Activated naive CD8-positive, alpha-beta T cell (primary cell): Measurements from ENCODE around the gene CEMIP.

Source experiments
- H3K27ac Mint-ChIP-seq: one replicate; pipeline ENCODE4 v1.8.0; 2021; ENCODE audit warnings: mixed read lengths
- H3K27me3 Mint-ChIP-seq: one replicate; pipeline ENCODE4 v1.8.0; 2021; ENCODE audit warnings: mixed read lengths
- H3K36me3 Mint-ChIP-seq: one replicate; pipeline ENCODE4 v1.8.0; 2021; ENCODE audit warnings: mixed read lengths
- H3K4me1 Mint-ChIP-seq: one replicate; pipeline ENCODE4 v1.8.0; 2021; ENCODE audit warnings: low read depth, mixed read lengths
- H3K4me3 Mint-ChIP-seq: one replicate; pipeline ENCODE4 v1.8.0; 2021; ENCODE audit warnings: mild to moderate bottlenecking, mixed read lengths
- H3K9me3 Mint-ChIP-seq: one replicate; pipeline ENCODE4 v1.8.0; 2021; ENCODE audit warnings: low read depth, mixed read lengths

The CEMIP gene

DNA sequence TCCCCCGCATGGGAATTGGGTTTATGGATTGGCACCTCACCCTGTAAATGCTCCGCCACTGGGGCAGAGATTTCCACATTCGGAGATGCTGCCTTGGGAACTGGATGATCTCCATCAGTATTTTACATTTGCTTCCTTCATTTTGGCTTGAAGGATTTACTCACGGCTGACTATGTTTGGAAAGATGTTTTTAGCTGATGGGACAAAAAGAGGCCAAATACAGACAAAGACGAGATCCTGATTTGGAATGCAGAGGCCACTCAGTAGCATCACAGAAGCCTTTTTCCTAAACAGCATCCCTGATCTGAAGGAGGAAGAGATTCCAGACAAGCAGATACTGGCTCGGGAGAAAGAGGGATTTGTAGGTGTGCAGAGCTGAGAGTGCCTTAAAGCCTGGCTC is 133.5 kb downstream of the CEMIP start:
- H3K4me3 Mint-ChIP-seq: no peak overlapping the region
- no peak overlapping the region for H3K27ac Mint-ChIP-seq
- peaks cover 12% of the 10 kb centered on the region for H3K36me3 Mint-ChIP-seq
- no peaks in the 10 kb centered on the region for H3K9me3 Mint-ChIP-seq
- H3K27me3 Mint-ChIP-seq: no peaks in the 10 kb centered on the region
- no peaks in the 10 kb centered on the region for H3K4me1 Mint-ChIP-seq

DNA sequence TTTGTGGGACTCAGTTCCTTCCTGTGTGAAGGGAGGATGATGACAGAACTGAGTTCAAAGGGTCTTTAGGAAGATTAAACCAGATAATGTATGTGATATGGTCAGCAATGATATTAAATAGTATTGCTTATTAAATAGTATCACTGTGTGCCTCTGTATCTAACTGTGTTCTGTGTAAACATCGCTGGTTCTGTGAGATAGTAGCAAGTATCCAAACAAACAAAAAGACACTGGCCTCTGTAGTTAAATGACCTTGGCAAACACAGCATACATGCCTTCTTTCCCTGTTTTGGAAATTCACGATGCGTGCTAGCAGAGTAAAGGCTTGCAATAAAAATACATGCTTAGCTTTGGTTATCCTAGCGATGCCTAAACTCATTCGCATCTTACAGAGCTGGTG is 134.4 kb downstream of the CEMIP start:
- H3K27me3 Mint-ChIP-seq: no peaks in the 10 kb centered on the region
- peaks cover 12% of the 10 kb centered on the region for H3K36me3 Mint-ChIP-seq
- no peak overlapping the region for H3K4me3 Mint-ChIP-seq
- no peaks in the 10 kb centered on the region for H3K4me1 Mint-ChIP-seq
- no peaks in the 10 kb centered on the region for H3K9me3 Mint-ChIP-seq
- H3K27ac Mint-ChIP-seq: no peak overlapping the region

DNA sequence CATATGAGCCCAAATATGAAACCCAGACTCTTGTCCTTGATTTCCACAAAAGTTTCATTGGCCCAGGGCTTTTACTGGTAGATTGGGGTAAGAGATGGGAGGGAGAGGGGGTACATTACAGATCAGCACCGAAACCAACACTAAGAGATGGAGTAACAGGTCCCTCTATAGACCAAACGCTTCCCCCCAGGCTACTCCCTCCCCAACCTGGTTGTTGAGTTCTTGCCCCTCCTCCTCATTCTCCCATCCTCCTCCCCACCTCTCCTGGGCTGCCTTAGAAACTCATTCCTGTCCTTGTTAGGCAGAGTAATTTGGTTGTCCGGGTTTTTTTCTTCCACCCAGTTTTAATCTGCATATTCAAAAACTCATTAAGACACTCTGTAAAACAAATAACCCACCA is 136.3 kb downstream of the CEMIP start:
- H3K36me3 Mint-ChIP-seq: no peaks in the 10 kb centered on the region
- H3K4me3 Mint-ChIP-seq: no peak overlapping the region
- no peaks in the 10 kb centered on the region for H3K9me3 Mint-ChIP-seq
- H3K27me3 Mint-ChIP-seq: no peaks in the 10 kb centered on the region
- no peak overlapping the region for H3K27ac Mint-ChIP-seq
- H3K4me1 Mint-ChIP-seq: peaks cover 2% of the 10 kb centered on the region

DNA sequence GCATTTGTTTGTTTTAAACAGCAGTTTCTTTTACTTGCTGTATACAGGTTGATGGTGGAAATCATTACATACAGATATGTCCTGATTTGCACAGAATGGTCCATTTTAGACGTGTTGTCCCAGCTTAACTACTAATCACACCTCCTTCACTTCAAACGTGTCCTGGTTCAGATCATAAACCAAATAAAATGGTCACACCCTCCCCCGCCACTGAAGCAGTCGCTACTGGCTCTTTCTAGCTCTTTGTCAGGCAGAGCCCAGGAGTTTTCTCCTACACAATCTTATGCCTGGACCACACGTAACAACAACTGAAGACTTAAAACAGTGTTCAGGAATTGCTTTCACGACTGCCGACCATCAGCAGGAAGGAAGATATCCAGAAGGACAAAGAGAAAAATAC is 136.9 kb downstream of the CEMIP start:
- Mint-ChIP-seq H3K27me3 (no peaks in the 10 kb centered on the region), H3K4me3 (no peak overlapping the region), H3K27ac (no peak overlapping the region), H3K4me1 (peaks cover 7% of the 10 kb centered on the region), H3K9me3 (no peaks in the 10 kb centered on the region), H3K36me3 (no peaks in the 10 kb centered on the region)

DNA sequence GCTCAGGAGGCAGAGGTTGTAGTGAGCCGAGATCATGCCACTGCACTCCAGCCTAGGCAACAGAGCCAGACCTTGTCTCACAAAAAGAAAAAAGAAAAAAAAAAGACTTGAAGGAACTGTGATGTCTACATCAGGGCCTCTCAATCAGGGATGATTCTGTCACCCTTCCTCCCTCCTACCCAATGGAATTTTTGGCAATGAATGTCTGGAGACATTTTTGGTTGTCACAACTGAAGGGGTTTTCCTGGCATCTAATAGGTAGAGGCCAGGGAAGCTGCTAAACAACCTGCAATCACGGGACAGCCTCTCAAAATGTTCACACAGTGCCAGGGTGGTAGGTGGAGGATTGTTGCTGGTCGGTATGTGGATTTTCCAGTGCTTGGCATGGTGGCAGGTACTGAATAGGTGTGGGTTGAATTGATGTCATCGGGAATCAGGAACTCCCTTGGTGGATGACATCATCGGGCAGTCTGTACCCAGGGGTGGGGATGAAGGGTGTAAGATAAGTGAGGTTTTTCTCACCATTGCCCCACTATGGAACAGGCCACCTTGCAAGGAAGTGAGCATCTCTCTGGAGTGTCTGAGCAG is 139.1 kb downstream of the CEMIP start:
- H3K4me1 Mint-ChIP-seq: peaks cover 16% of the 10 kb centered on the region
- peaks cover 7% of the 10 kb centered on the region for H3K36me3 Mint-ChIP-seq
- no peak overlapping the region for H3K4me3 Mint-ChIP-seq
- H3K9me3 Mint-ChIP-seq: no peaks in the 10 kb centered on the region
- no peak overlapping the region for H3K27ac Mint-ChIP-seq
- no peaks in the 10 kb centered on the region for H3K27me3 Mint-ChIP-seq

DNA sequence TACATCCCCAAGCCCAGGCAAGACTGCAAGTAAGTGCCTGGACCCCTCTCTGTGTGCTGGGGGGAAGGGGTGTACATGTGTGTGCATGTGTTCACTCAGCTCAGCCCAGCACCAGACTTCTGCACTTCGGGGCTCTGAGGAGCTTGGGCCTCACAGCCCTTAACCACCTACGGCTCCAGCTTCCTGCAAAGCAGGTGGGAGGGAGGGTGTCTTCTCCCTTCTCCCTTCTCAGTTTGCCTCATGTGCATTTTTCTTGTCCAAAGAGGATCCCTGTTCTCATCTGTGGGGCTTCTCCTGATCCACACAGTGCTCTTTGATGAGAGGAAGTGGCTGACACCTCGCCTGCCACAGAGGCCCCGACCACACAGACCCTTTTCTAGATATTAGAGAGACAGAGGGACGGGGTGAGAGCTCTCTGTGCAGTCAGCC is 141.1 kb downstream of the CEMIP start:
- Mint-ChIP-seq H3K36me3 (peaks cover 7% of the 10 kb centered on the region), H3K4me3 (no peak overlapping the region), H3K27me3 (no peaks in the 10 kb centered on the region), H3K4me1 (peaks cover 16% of the 10 kb centered on the region), H3K9me3 (no peaks in the 10 kb centered on the region), H3K27ac (no peak overlapping the region)

DNA sequence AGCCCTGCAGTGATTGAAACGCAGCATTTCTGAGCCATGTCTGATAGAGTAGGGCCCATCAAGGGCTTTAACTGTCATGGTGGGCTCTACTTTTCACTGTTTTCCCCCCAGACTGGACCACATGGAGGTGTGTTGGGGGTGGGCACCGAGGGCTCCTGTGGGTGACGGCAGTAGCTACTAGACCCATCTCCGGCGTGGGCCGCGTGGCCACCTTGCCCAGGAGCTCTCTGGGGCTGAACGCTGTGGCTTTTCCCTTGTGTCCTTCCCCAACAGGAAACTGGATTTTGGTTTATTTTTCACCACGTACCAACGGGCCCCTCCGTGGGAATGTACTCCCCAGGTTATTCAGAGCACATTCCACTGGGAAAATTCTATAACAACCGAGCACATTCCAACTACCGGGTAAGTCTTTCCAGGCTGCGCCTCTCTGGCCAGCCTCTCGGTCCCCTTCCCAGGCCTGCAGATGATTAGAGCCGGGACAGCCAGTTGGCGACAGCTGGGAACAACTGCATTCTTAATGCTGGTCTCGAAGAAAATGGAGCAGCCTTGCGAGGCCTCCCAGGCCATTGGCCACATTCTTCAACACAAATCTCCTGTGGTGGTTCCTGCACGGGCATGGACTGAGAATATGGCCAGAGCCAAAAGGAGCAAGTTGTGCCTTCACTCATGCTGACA is 142.7 kb downstream of the CEMIP start:
- Mint-ChIP-seq H3K4me3 (no peak overlapping the region), H3K36me3 (peaks cover 7% of the 10 kb centered on the region), H3K4me1 (peaks cover 16% of the 10 kb centered on the region), H3K27ac (no peak overlapping the region), H3K27me3 (no peaks in the 10 kb centered on the region), H3K9me3 (no peaks in the 10 kb centered on the region)

DNA sequence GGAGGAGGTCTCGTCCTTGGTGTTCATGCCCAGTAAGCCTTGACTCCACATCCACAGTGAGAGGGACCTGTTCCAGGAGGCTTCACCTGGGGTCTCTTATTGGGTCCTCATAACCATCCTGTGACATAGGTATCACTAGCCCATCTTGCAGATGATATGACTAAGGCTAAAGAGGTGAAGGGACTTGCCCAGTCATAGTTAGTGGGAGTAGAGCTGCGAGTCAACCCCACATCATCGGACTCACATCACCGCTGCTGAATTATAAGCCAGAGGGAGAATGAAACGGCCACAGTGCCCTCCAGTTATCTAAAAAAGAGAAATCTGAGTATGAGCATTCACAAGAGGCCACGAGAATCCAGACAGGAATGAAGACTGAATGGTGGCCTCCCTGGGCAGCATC is 144.5 kb downstream of the CEMIP start:
- no peak overlapping the region for H3K4me3 Mint-ChIP-seq
- H3K27me3 Mint-ChIP-seq: no peaks in the 10 kb centered on the region
- H3K4me1 Mint-ChIP-seq: peaks cover 16% of the 10 kb centered on the region
- no peaks in the 10 kb centered on the region for H3K9me3 Mint-ChIP-seq
- no peak overlapping the region for H3K27ac Mint-ChIP-seq
- H3K36me3 Mint-ChIP-seq: peaks cover 7% of the 10 kb centered on the region

DNA sequence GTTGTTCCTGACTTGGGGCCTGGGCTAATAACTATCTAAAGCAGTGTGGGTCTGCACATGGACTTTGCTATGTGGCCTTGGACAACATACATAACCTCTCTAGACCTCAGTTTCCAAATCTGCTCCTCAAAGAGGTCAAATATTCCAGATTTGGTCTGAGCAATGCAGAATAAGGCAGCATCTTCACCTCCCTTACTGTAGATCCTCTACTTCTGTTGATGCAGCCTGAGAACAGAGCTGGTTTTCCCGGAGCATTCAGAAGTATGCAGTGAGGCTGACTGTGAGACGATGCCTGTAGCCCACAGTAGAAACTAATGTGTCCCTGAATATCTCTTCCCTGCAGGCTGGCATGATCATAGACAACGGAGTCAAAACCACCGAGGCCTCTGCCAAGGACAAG is 145.1 kb downstream of the CEMIP start:
- Mint-ChIP-seq H3K4me1 (peaks cover 16% of the 10 kb centered on the region), H3K4me3 (no peak overlapping the region), H3K9me3 (no peaks in the 10 kb centered on the region), H3K27ac (no peak overlapping the region), H3K36me3 (peaks cover 8% of the 10 kb centered on the region), H3K27me3 (no peaks in the 10 kb centered on the region)

DNA sequence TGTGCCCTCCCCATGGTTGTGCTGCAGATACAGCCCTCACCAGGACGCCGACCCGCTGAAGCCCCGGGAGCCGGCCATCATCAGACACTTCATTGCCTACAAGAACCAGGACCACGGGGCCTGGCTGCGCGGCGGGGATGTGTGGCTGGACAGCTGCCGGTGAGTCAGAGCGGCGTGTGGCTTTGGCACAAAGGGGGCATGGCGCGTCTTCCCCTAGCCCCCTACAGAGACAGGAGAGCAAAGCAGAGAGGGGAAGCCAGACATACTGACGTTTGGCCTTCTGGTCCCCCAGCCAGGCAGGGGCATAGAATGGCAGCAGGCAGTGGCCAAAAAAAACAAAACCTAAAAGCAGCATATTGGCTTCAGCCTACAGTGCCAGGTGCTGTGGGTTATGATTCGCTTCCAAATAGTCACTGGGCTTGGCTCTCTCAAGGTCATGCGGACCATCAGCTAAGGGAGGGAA is 146.5 kb downstream of the CEMIP start:
- Mint-ChIP-seq H3K27ac (no peak overlapping the region), H3K4me1 (peaks cover 12% of the 10 kb centered on the region)

DNA sequence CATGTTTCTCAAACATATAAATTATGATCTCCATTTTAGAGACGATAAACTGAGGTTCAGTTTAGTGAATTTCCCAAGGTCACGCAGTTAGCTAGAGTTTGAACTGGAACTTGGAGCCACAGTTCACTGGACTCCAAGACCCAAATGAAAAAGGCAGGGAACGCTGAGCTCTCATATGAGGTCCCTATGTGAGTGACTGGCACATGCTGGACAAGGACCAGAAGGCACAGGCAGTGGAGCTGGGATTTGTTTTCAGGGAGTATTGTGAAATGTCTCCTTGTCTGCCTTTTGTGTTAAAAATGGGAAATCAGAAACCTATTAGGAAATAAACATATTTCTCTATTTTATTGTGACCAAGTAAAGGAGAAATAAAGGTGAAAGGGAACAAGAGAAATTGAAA is 147.0 kb downstream of the CEMIP start:
- H3K4me1 Mint-ChIP-seq: peaks cover 7% of the 10 kb centered on the region
- H3K4me3 Mint-ChIP-seq: no peak overlapping the region
- H3K36me3 Mint-ChIP-seq: peaks cover 17% of the 10 kb centered on the region
- H3K27ac Mint-ChIP-seq: no peak overlapping the region
- H3K9me3 Mint-ChIP-seq: no peaks in the 10 kb centered on the region
- H3K27me3 Mint-ChIP-seq: no peaks in the 10 kb centered on the region

More for the DNA sequence above, 146.5 kb downstream of the CEMIP start:
- Mint-ChIP-seq H3K9me3 (no peaks in the 10 kb centered on the region), H3K4me3 (no peak overlapping the region), H3K36me3 (peaks cover 14% of the 10 kb centered on the region), H3K27me3 (no peaks in the 10 kb centered on the region)

DNA sequence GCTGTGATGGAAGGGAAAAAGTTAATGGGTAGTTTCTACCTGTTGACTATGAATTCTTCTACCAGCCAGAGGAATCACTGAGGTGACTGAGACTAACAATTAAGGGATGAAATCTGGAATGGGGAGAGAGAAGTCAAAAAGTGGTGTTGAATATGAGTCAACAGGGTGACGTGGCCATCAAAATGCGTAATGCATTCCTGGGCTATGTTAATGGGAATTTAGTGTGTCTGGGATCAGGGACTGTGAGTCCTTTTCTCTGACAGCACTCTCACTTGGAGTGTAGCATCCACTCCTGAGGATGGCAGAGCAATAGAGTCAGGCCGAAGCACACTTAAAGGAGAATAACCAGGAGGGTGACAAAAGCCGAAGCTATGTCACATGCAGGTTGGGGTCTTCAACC is 150.1 kb downstream of the CEMIP start:
- Mint-ChIP-seq H3K27ac (no peak overlapping the region), H3K4me3 (no peak overlapping the region), H3K36me3 (peaks cover 13% of the 10 kb centered on the region), H3K27me3 (no peaks in the 10 kb centered on the region), H3K4me1 (no peaks in the 10 kb centered on the region), H3K9me3 (no peaks in the 10 kb centered on the region)

DNA sequence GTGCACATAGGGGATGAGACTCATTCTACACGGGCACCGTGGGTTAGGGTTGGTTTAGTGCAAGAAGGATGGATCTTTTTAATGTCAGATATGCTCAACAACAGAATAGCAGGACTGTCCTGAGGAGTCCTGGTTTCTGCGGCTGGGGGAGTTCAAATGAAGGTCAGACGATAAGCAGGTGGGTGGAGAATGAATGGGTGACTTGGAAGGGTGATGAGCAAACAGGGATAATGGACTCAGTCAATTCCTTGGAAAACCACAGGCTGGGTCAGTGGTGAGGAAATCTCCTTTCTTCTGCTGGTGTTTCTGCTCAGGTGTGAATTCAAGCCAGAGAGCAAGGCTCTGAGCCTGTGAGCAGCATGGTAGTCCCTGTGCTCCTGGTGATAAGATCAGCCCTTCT is 150.5 kb downstream of the CEMIP start:
- Mint-ChIP-seq H3K27ac (no peak overlapping the region), H3K4me3 (no peak overlapping the region), H3K36me3 (peaks cover 14% of the 10 kb centered on the region), H3K4me1 (no peaks in the 10 kb centered on the region), H3K27me3 (no peaks in the 10 kb centered on the region), H3K9me3 (no peaks in the 10 kb centered on the region)

DNA sequence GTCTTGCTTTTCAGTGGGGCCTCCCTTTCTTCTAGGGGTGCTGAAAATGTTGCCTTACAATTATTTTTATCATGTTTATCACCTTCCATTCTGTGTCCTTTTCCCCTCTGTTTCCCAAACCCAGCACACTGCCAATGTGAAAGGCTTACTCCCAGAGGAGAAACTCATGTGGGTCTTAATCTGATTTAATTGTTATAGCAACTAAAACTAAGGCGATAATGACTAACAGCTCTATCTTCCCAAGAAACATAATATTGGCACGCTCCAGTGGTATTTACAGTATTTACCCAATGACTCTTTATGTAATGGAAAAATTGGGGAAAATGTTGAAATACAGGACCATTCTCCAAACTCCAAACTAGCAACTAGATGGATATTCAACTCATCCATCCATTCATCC is 152.0 kb downstream of the CEMIP start:
- Mint-ChIP-seq H3K36me3 (peaks cover 19% of the 10 kb centered on the region), H3K4me1 (no peaks in the 10 kb centered on the region)

DNA sequence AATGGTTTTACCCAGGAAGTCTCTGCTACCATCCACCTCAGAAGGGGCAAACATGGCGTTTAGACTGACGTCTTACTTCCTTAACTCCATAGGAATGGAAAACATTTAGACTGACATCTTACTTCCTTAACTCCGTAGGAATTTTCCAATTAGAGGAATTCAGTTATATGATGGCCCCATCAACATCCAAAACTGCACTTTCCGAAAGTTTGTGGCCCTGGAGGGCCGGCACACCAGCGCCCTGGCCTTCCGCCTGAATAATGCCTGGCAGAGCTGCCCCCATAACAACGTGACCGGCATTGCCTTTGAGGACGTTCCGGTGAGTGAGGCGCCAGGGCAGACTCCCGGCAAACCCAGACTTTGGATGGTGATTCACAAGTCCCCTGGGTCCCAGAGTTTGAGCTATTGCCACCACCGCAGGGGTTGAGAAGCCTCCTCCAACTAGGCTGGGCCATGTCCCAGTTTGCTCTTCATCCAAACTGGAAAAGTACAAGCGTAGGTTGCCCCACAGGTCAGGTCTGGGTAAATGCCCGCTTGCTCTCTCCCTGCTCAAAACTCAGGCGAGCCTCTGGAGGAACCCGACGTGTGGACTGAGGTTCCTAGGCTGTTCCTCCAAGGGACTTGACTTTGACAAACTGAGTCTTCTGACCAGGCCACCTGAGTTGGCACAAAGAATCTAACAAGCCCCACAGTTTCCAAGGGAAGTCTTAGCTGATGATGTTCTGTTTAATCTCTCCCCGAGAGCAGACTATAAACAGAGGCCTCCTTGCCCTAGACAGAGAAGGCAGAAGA is 152.7 kb downstream of the CEMIP start:
- H3K27ac Mint-ChIP-seq: no peak overlapping the region

More for the DNA sequence above, 152.0 kb downstream of the CEMIP start:
- Mint-ChIP-seq H3K4me3 (no peak overlapping the region), H3K27ac (no peak overlapping the region), H3K9me3 (no peaks in the 10 kb centered on the region), H3K27me3 (no peaks in the 10 kb centered on the region)

More for the DNA sequence above, 152.7 kb downstream of the CEMIP start:
- H3K9me3 Mint-ChIP-seq: no peaks in the 10 kb centered on the region
- H3K4me1 Mint-ChIP-seq: no peaks in the 10 kb centered on the region
- no peaks in the 10 kb centered on the region for H3K27me3 Mint-ChIP-seq
- no peak overlapping the region for H3K4me3 Mint-ChIP-seq
- H3K36me3 Mint-ChIP-seq: peaks cover 23% of the 10 kb centered on the region
